ENCODE results near the gene CREB5. TPM values are rescaled to one million over a fixed set of nuclear protein-coding genes. Genes with fewer than 3 reads are reported as not detected.

The CREB5 gene
- total RNA-seq, 4 donors from 2014 or later, result 11.9 to 25.3 (median 14.4) TPM

GRCh38 chr7:28798274-28798673 is 386.0 kb downstream of the CREB5 start:
- TF ChIP-seq CTCF (IDR thresholded peaks at IDR 0.05; ENCODE audit: low read depth), result no peak

DNA sequence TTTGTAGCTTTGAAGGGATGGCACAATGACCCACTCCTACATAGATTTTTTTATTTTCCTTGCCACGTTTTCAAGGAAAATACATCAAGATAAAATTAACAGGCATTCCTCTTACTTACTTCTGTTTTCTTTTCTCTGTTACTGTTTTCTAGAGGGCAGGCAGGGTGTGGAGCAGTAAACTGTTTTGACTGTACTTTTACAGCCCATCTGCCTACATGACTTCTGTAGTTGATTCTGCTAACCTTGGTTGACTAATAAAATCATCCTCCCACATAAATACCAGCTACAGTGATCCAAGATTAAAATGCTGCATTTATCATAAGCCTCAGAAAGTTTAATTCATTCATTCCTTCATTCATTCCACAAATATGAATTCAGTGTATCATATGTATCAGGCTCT is 387.3 kb downstream of the CREB5 start:
- no peak for TF ChIP-seq CTCF (IDR thresholded peaks at IDR 0.05; ENCODE audit: low read depth)

GRCh38 chr7:28800150-28800549 is 387.8 kb downstream of the CREB5 start:
- TF ChIP-seq CTCF (IDR thresholded peaks at IDR 0.05; ENCODE audit: low read depth), result no peak

GRCh38 chr7:28802450-28802849 is 390.1 kb downstream of the CREB5 start:
- TF ChIP-seq CTCF (IDR thresholded peaks at IDR 0.05; ENCODE audit: low read depth), result no peak

DNA sequence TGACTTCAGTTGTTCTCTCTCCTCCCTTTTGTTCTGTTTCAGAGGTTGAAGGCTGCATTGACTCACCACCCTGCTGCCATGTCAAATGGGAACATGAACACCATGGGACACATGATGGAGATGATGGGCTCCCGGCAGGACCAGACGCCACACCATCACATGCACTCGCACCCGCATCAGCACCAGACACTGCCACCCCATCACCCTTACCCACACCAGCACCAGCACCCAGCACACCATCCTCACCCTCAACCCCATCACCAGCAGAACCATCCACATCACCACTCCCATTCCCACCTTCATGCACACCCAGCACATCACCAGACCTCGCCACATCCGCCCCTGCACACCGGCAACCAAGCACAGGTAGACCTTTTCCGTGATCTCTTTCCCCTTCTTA is 391.8 kb downstream of the CREB5 start:
- no peak for TF ChIP-seq CTCF (IDR thresholded peaks at IDR 0.05; ENCODE audit: low read depth)

DNA sequence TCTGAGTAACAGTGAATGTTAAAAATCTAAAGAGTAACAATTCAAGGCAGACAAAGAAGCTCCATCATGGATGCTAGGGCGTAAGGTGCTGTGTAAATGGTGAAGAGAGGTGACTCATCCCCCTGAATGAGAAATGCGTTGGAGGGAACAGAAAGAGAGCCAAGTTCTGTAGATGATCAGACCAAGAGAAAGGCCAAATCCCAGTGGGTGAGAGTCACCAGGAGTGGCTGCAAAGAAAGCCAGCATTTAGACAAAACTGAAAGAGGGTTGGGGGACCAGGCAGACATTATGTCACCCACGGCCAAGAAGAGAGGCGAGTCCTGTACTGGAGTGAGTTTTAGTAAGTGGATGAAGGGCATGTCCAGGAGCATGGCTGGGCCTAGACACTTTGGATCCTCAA is 392.7 kb downstream of the CREB5 start:
- no peak for TF ChIP-seq CTCF (IDR thresholded peaks at IDR 0.05; ENCODE audit: low read depth)

DNA sequence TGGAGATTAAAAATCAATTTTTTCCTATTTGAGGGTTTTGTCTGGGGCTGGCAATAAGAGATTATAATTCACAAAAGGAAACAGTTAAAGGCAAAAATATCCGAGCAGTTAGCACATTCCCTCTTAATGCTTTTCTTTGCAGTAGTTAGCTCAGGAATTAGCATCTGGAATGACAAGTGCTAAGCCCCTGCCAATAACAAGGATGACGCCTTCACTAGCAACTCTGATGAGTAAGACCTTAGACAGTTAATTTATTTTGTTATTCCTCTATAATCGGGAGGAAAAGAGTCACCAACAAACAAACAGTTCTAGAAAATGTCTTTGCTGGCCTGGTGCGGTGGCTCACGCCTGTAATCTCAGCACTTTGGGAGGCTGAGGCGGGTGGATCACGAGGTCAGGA is 394.5 kb downstream of the CREB5 start:
- TF ChIP-seq CTCF (IDR thresholded peaks at IDR 0.05; ENCODE audit: low read depth), result no peak

Data from subcutaneous adipose tissue (tissue), 4 donors.